GM21423 (cell line): Measurements from ENCODE around the gene BBC3.

Experiments used
- ATAC-seq: cut with Tn5 transposase; IDR thresholded peaks from one replicate; pipeline ENCODE4 v1.9.1; 2021; ENCODE audit warnings: mild to moderate bottlenecking, moderate library complexity; ENCODE audit not compliant: unreplicated experiment

BBC3 gene

DNA sequence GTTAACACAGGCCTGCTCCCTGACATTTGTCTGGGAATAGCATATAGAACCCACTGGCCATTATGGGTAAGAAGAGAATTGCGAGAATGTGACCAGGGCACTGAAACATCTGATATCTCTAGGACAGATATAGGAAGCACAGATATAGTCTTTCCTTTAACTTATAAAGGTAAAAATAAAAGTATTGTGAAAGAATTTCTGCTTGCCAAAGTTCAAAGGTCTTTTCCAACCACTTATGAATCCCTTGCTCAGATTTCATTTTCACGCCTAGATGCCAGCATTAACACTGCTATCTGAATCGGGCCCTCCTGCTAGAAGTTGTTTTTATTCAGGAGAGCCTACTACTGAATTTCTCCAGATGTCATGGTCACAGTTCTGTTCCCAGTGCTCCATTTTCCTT is 27.7 kb downstream of the BBC3 start:
- no peak for ATAC-seq

DNA sequence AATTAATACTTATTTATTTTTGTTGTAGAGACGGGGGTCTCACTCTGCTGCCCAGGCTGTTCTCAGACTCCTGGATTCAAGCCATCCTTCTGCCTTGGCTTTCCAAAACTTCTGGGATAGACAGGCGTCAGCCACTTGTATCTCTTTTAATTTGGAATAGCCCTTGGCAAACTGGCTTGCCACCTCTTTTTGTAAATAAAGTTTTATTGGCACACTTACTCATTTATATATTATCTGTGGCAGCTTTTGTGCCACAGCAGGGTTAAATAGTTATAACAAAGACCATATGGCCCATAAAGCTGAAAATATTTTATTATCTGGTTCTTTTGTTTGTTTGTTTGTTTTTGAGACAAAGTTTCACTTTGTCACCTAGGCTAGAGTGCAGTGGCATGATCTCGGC is 30.5 kb downstream of the BBC3 start:
- ATAC-seq, result no peak

DNA sequence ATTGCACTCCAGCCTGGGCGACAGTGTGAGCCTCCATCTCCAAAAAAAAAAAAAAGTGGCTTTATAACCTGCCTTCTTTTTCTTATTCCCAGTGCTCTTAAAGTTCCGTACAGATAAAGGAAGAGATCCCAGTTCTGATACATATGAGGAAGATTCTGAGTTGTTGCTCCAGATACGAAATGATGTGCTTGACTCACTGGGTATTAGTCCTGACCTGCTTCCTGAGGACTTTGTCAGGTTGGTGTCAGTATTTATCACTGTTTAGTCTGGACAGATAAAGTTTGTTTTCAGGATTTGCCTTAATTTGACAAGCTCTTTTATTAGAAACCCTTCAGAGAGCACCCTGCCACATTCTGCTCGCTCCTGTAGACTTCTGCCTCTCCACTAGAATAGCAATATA is 33.9 kb downstream of the BBC3 start:
- ATAC-seq, result no peak

DNA sequence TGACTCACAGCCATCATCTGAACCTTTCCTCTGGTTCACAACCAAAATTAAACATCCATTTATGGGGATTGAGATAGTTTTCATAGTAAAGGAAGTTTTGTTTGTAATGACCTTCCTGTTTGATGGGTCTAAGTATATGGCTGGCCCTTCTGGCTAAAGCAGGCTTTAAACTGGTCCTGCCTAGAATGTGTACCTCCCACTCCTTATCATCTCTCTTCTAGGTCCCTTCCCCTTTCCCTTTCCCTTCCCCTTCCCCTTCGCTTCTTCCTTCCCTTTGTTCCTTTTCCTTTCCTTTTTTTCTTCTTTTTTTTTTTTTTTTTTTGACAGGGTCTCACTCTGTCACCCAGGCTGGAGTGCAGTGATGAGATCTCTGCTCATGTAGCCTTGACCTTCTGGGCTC is 35.6 kb downstream of the BBC3 start:
- ATAC-seq, result no peak

DNA sequence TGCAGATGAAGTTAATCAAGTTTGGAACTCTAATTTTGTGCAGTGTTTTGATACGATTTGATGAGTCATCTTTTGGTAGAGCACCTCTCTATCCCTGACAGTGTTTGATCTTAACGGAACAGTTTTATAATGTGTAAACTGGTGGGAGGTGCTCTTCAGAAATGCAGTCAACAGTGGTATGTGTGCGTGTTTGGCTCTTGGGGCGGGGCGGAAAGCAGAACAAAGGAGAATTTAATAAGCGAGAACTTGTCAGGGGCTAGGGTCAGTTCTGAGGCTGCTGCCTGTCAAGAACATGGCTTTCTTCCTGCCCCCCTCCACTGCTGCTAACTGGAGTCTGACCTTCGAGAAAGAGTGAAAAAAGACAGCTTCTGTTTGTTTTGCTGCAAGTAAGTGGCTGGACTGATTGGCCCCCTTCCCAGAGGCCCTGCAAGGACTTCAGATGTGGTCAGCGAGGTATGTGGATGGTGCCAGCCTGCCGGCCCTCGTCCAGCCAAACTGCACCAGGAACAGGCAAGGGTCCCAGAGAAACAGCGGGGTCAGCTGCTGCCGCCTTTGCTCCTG is 40.8 kb downstream of the BBC3 start:
- no peak for ATAC-seq

DNA sequence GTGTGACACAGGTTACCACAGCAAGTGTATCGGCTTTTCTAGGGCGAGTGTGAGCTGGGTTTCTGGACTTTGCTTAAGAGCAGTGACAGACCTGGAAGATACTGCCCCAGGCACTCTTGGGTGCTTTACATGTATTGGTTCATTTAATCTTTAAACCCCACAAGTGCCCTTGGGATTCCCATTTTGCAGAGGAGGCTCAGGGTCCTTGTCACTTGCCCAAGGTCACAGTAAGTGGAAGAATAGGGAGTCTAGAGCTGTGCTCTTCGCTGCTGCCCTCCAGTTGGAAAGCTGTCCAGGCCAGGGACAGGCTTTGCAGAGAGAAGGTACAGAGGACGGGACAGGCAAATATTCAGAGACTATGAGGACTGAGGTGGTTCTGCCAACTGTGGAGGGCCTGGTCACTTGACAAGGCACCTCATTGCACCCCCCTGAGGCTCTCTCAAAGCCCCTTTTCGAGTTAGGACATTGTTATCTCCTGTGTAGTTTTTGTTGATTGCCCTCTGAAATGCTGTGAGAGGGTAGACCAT is 42.4 kb downstream of the BBC3 start:
- no peak for ATAC-seq

DNA sequence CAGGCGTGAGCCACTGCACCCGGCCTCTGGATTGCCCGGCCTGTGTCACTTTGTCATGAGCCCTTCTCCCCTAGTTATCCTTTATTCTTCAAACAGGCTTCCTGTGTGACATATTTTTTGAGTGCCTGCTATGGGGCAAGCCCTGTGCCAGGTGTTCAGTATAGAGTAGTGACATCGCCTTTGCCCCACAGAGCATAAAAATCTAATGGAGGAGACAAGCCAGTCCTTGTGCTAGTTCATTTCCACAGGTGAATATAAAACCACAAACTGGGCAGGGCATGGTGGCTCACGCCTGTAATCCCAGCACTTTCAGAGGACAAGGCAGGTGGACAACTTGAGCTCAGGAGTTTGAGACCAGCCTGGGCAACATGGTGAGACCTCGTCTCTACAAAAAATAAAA is 43.2 kb downstream of the BBC3 start:
- ATAC-seq, result no peak

DNA sequence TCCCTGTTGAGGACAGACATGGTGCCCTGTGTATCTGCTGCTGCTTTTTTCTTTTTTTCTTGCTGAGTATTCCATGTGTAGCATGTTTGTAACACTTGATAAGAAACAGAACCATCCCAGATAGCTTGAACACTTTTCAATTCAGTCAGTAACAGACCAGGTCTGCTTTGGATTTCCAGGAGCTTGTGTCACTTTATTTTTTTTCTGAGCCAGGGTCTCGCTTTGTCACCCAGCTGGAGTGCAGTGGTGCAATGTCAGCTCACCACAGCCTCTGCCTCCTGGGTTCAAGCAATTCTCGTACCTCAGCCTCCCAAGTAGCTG is 43.7 kb downstream of the BBC3 start:
- ATAC-seq, result no peak

DNA sequence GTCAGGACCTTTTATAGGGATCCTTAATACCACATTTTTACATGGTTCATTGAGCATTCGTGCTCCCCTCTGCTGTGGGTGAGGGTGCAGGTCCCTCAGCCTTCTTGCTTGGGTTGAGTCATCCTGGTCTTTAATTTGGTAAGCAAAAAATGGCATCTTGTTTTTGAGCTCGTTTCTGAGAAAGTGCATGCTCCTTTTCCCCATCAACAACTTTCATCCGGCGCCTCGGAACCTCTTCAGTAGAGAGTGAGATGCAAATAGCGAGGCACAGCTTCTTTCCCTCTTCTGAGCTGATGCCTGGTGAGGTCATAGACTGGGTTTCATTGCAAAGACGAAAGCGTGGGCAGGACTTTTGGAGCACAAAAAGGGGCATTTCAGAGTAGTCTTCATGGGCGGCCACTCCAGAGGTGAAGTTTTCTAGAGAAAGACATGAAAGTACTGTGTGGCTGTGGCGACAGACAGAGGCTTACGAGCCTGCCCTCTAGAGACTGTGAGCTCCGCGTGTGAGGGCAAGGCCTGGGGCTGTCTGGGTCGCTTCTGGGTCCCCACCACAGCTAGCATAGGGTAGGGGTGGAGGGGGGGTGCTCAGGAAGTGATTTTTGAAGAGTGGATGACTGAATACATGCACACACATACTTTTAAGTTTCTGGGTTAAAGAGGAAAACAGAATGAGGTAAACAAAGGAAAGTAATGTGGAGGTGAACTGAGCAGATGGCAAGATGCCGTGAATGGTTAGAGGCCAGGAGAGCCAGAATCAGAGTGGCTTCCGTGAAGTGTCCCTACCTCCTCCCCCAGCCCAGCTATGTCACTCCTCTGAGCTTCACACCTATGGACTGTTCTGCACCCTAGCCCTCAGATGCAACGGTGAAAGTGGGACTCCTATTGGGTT is 44.3 kb downstream of the BBC3 start:
- ATAC-seq, result peak; percentile 68

DNA sequence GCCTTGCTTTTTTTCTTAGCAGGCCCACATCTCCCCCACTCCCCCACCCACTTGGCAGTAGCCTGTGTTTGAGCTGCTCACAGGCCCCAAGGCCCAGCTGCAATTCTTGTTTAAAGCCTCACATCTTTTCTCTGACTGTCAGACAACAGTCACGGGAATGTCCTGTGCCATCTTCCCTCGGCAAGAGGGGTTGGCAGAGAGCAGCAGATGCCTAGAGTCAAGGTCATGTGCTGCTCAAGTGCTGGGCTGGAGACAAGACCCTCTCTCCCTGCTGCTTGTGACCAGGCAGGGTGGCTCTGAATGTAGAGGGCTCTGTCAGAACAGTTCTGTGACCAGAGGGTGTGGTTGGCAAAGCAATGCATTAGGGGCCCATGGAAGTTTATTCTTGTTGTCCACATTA is 47.4 kb downstream of the BBC3 start:
- ATAC-seq, result no peak

DNA sequence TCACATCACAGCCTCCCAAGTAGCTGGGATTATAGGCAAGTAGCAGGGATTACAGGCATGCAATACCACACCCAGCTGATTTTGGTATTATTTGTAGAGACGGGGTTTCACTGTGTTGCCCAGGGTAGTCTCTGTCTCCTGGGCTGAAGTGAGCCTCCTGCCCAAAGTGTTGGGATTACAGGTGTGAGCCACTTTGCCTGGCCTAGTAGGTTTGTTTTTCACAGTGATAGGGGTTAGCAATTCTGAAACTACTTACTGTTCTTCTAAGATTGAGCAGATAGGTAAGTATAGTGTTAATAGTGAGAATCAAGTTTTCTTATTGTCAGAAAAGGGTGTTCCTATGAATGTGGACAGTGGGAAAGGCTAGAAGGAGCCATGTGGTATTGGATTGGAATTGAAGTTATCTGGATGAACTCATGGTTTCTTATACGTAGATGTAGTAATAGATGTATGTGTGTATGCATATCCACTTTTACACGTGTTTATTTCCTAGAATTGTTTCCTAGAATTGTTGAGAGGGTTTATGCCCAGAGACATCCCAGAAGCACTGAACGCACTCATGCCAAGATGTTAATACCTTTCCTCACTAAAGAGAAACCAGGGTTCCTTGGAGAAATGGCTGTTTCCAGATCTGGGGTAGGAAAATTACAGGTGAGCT is 51.2 kb downstream of the BBC3 start:
- no peak for ATAC-seq

DNA sequence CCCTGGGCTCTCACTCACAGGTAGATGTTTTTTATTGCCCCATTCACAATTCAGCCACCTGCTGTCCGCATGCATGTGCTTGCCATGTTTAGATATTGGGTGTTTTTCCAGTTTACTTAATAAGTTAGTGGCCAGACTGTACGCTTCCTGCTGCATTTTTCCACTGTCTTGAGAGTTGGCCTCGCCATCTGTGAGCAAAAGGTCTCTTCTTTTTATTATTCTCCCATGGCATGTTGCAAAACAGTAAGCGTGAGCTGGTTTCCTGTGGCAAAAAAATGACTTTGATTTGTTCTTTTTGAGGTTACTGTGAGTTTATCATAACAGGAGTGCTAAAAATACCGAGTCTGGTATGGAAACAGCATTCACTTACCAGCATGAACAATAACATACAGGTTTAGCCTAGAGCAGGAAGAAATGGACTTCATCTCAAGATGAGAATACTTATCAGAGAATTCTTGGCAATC is 54.3 kb downstream of the BBC3 start:
- ATAC-seq, result no peak

DNA sequence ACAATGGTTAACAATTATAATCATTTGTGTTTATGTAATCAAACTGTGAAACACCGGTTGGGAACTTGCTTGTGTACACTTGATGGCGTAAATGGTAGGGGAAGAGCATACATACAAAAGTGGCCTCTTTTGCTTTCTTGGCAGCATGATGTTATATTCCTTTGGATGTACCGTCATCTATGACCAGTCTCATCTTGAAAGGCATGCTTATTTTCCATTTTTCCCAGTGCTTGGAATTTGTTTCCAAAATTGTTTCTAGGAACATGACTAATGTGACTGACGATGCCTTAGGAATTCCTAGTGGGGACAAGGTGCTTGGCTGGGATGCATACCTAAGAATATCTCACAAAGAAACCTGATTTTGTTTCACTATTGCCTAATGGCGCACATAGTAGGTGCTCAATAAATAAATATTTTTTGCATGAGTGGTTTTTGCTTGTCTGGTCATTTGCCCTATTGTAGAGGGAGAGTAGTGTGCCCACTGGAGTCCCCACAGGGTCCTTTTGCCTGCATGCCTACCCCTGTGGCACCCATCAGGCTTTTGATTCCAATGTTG is 54.9 kb downstream of the BBC3 start:
- ATAC-seq, result no peak

DNA sequence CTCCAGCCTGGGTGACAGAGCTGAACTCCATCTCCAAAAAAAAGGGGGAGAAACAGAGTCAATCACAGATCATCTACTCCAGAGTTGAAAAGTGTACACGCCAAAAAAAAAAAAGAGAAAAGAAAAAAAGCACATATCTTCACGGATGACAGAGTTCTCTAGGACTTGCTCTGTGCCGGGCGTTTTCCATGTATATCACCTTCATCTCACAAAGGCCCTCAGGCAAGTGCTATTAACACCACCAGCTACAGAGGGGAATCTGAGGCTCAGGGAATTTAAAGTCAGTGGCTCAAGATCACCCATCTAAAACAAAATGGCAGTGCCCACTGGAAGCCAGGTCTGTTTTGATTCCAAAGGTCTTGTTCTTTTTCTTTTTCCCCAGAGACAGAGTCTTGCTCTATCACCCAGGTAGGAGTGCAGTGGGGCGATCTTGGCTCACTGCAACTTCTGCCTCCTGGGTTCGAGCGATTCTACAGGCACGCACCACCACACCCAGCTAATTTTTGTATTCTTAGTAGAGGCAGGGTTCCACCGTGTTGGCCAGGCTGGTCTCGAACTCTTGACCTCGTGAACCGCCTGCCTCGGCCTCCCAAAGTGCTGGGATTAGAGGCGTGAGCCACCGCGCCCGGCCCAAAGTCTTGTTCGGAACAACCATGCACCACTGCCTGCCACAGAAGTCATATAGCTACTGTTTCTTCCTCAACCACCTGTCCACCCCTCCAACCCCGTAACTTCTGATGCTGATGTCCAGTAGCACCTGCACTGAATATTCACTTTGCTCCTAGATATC is 58.1 kb downstream of the BBC3 start:
- ATAC-seq, result no peak
